ENCODE data around the gene ST8SIA3. TPM values are rescaled to one million over a fixed set of nuclear protein-coding genes. Genes with fewer than 3 reads are reported as not detected.

ST8SIA3 gene
- total RNA-seq, 2 experiments from 2014 or later, result not detected

GRCh38 chr18:57336343-57336742 is 16.0 kb upstream of the ST8SIA3 start:
- Mint-ChIP-seq H3K36me3 (ENCODE audit: low read depth) (no peaks in the 10 kb centered on the region), H3K4me3 (no peak overlapping the region), H3K4me1 (no peaks in the 10 kb centered on the region), H3K27me3 (peaks cover 11% of the 10 kb centered on the region), H3K9me3 (ENCODE audit: low read depth) (no peaks in the 10 kb centered on the region), H3K27ac (no peak overlapping the region)
- CTCF ChIA-PET, result no interaction called here
- intact Hi-C loops (cut with DNase I, micrococcal nuclease), result no loop called here
- ATAC-seq (no peak), DNase-seq (no peak)
- POLR2A ChIA-PET, result no interaction called here

GRCh38 chr18:57337890-57338289 is 14.5 kb upstream of the ST8SIA3 start:
- POLR2A ChIA-PET, result no interaction called here
- intact Hi-C loops (cut with DNase I, micrococcal nuclease), result no loop called here
- Mint-ChIP-seq H3K4me1 (no peaks in the 10 kb centered on the region), H3K27me3 (peaks cover 11% of the 10 kb centered on the region), H3K9me3 (ENCODE audit: low read depth) (no peaks in the 10 kb centered on the region), H3K27ac (no peak overlapping the region), H3K4me3 (no peak overlapping the region), H3K36me3 (ENCODE audit: low read depth) (no peaks in the 10 kb centered on the region)
- CTCF ChIA-PET, result interaction anchor here (0.7 kb wide), 1 partner anchor 573 kb away, joined by 4 read pairs; no protein-coding TSS in a partner anchor
- DNase-seq, result no peak
- no peak for ATAC-seq

GRCh38 chr18:57343833-57344232 is 8.5 kb upstream of the ST8SIA3 start:
- no peak for ATAC-seq
- POLR2A ChIA-PET, result interaction anchor here (0.6 kb wide), 1 partner anchor 100 kb away, joined by 4 read pairs; no protein-coding TSS in a partner anchor

GRCh38 chr18:57346876-57347275 is 5.5 kb upstream of the ST8SIA3 start:
- H3K36me3 Mint-ChIP-seq (ENCODE audit: low read depth), result no peaks in the 10 kb centered on the region
- ATAC-seq (no peak), DNase-seq (no peak)
- H3K4me3 Mint-ChIP-seq, result no peak overlapping the region
- no peak overlapping the region for H3K27ac Mint-ChIP-seq
- H3K9me3 Mint-ChIP-seq (ENCODE audit: low read depth), result no peaks in the 10 kb centered on the region
- ChIA-PET CTCF (no interaction called here), POLR2A (no interaction called here)
- H3K27me3 Mint-ChIP-seq, result peaks cover 25% of the 10 kb centered on the region
- no peaks in the 10 kb centered on the region for H3K4me1 Mint-ChIP-seq
- intact Hi-C loops (cut with DNase I, micrococcal nuclease), result no loop called here

More at GRCh38 chr18:57343833-57344232, 8.5 kb upstream of the ST8SIA3 start:
- H3K4me1 Mint-ChIP-seq, result no peaks in the 10 kb centered on the region
- no peak overlapping the region for H3K4me3 Mint-ChIP-seq
- intact Hi-C loops (cut with DNase I, micrococcal nuclease), result no loop called here
- H3K36me3 Mint-ChIP-seq (ENCODE audit: low read depth), result no peaks in the 10 kb centered on the region
- H3K27me3 Mint-ChIP-seq, result peaks cover 15% of the 10 kb centered on the region
- no peaks in the 10 kb centered on the region for H3K9me3 Mint-ChIP-seq (ENCODE audit: low read depth)
- no peak overlapping the region for H3K27ac Mint-ChIP-seq
- DNase-seq, result no peak
- CTCF ChIA-PET, result interaction anchor here (0.7 to 1.0 kb wide), 2 partner anchors 9 to 31 kb away, joined by 3 read pairs; no protein-coding TSS in a partner anchor

GRCh38 chr18:57347784-57348183 is 4.6 kb upstream of the ST8SIA3 start:
- ATAC-seq, result no peak
- Mint-ChIP-seq H3K27ac (no peak overlapping the region), H3K4me3 (no peak overlapping the region), H3K36me3 (ENCODE audit: low read depth) (no peaks in the 10 kb centered on the region), H3K27me3 (peaks cover 30% of the 10 kb centered on the region), H3K4me1 (no peaks in the 10 kb centered on the region), H3K9me3 (ENCODE audit: low read depth) (no peaks in the 10 kb centered on the region)
- ChIA-PET POLR2A (no interaction called here), CTCF (no interaction called here)
- DNase-seq, result no peak
- intact Hi-C loops (cut with DNase I, micrococcal nuclease), result no loop called here

GRCh38 chr18:57352761-57353136 is 392 bp downstream of the ST8SIA3 start:
- ChIA-PET CTCF (no interaction called here), POLR2A (no interaction called here)
- no peaks in the 10 kb centered on the region for H3K4me1 Mint-ChIP-seq
- peaks cover 48% of the 10 kb centered on the region for H3K27me3 Mint-ChIP-seq
- no peaks in the 10 kb centered on the region for H3K36me3 Mint-ChIP-seq (ENCODE audit: low read depth)
- H3K27ac Mint-ChIP-seq, result no peak overlapping the region
- DNase-seq (no peak), ATAC-seq (no peak)
- no peaks in the 10 kb centered on the region for H3K9me3 Mint-ChIP-seq (ENCODE audit: low read depth)
- intact Hi-C loops (cut with DNase I, micrococcal nuclease), result loop anchor here (5.0 to 10.0 kb wide), 2 partner anchors 90 to 248 kb away; no protein-coding TSS in a partner anchor
- H3K4me3 Mint-ChIP-seq, result no peak overlapping the region

- CTCF ChIA-PET, result no interaction called here
- Mint-ChIP-seq H3K27me3 (peaks cover 44% of the 10 kb centered on the region), H3K36me3 (ENCODE audit: low read depth) (no peaks in the 10 kb centered on the region), H3K9me3 (ENCODE audit: low read depth) (no peaks in the 10 kb centered on the region), H3K4me1 (no peaks in the 10 kb centered on the region), H3K4me3 (no peak overlapping the region), H3K27ac (no peak overlapping the region)
- intact Hi-C loops (cut with DNase I, micrococcal nuclease), result loop anchor here (5.0 to 10.0 kb wide), 2 partner anchors 89 to 249 kb away; no protein-coding TSS in a partner anchor
- POLR2A ChIA-PET, result no interaction called here
- no peak for ATAC-seq
- DNase-seq, result no peak
These were observed 981 bp downstream of the ST8SIA3 start for GRCh38 chr18:57353137-57353939.

GRCh38 chr18:57353940-57354461 is 1.6 kb downstream of the ST8SIA3 start:
- Mint-ChIP-seq H3K27ac (no peak overlapping the region), H3K36me3 (ENCODE audit: low read depth) (no peaks in the 10 kb centered on the region), H3K4me3 (no peak overlapping the region), H3K4me1 (no peaks in the 10 kb centered on the region), H3K27me3 (peaks cover 44% of the 10 kb centered on the region), H3K9me3 (ENCODE audit: low read depth) (no peaks in the 10 kb centered on the region)
- ChIA-PET CTCF (no interaction called here), POLR2A (no interaction called here)
- DNase-seq (peak; percentile 58), ATAC-seq (no peak)
- intact Hi-C loops (cut with DNase I, micrococcal nuclease), result loop anchor here (2.0 to 10.0 kb wide), 3 partner anchors 87 to 249 kb away; no protein-coding TSS in a partner anchor

GRCh38 chr18:57359433-57359832 is 7.1 kb downstream of the ST8SIA3 start:
- DNase-seq, result no peak
- no peak for ATAC-seq
- H3K4me3 Mint-ChIP-seq, result no peak overlapping the region
- no peaks in the 10 kb centered on the region for H3K36me3 Mint-ChIP-seq (ENCODE audit: low read depth)
- intact Hi-C loops (cut with DNase I, micrococcal nuclease), result loop anchor here in 1 of 2 experiments (10.0 kb wide), 1 partner anchor 255 kb away; no protein-coding TSS in a partner anchor
- CTCF ChIA-PET, result no interaction called here
- H3K27me3 Mint-ChIP-seq, result peaks cover 12% of the 10 kb centered on the region
- POLR2A ChIA-PET, result no interaction called here
- H3K4me1 Mint-ChIP-seq, result no peaks in the 10 kb centered on the region
- no peaks in the 10 kb centered on the region for H3K9me3 Mint-ChIP-seq (ENCODE audit: low read depth)
- no peak overlapping the region for H3K27ac Mint-ChIP-seq

- no peaks in the 10 kb centered on the region for H3K9me3 Mint-ChIP-seq (ENCODE audit: low read depth)
- no peaks in the 10 kb centered on the region for H3K4me1 Mint-ChIP-seq
- ATAC-seq (no peak), DNase-seq (no peak)
- POLR2A ChIA-PET, result no interaction called here
- H3K4me3 Mint-ChIP-seq, result no peak overlapping the region
- intact Hi-C loops (cut with DNase I, micrococcal nuclease), result no loop called here
- H3K27ac Mint-ChIP-seq, result no peak overlapping the region
- no peaks in the 10 kb centered on the region for H3K27me3 Mint-ChIP-seq
- H3K36me3 Mint-ChIP-seq (ENCODE audit: low read depth), result no peaks in the 10 kb centered on the region
- CTCF ChIA-PET, result no interaction called here
These were observed 10.4 kb downstream of the ST8SIA3 start for GRCh38 chr18:57362714-57363113.

- Mint-ChIP-seq H3K36me3 (ENCODE audit: low read depth) (no peaks in the 10 kb centered on the region), H3K4me1 (no peaks in the 10 kb centered on the region), H3K4me3 (no peak overlapping the region), H3K27ac (no peak overlapping the region), H3K9me3 (ENCODE audit: low read depth) (no peaks in the 10 kb centered on the region), H3K27me3 (peaks cover 3% of the 10 kb centered on the region)
- intact Hi-C loops (cut with DNase I, micrococcal nuclease), result no loop called here
- CTCF ChIA-PET, result no interaction called here
- POLR2A ChIA-PET, result no interaction called here
- DNase-seq (no peak), ATAC-seq (no peak)
These were observed 12.1 kb downstream of the ST8SIA3 start for GRCh38 chr18:57364460-57364859.

- Mint-ChIP-seq H3K27ac (no peak overlapping the region), H3K4me1 (no peaks in the 10 kb centered on the region), H3K4me3 (no peak overlapping the region), H3K9me3 (ENCODE audit: low read depth) (no peaks in the 10 kb centered on the region), H3K27me3 (peaks cover 8% of the 10 kb centered on the region), H3K36me3 (ENCODE audit: low read depth) (no peaks in the 10 kb centered on the region)
- ChIA-PET POLR2A (no interaction called here), CTCF (interaction anchor here (0.8 kb wide), 1 partner anchor 86 kb away, joined by 4 read pairs; no protein-coding TSS in a partner anchor)
- DNase-seq (no peak), ATAC-seq (no peak)
- intact Hi-C loops (cut with DNase I, micrococcal nuclease), result no loop called here
These were observed 14.2 kb downstream of the ST8SIA3 start for GRCh38 chr18:57366528-57367081.

All from activated CD4-positive, alpha-beta T cell treated with anti-CD3 and anti-CD28 coated beads for 36 hours (primary cell).